Osteoblast (primary cell): Measurements from ENCODE around the gene CCDC86. TPM values are rescaled to one million over a fixed set of nuclear protein-coding genes. Genes with fewer than 3 reads are reported as not detected.

Source experiments
- DNase-seq: peaks from one replicate; pipeline ENCODE4 v3.0.0; 2011; ENCODE audit warnings: low spot score, mixed read lengths; ENCODE audit not compliant: insufficient read length; ENCODE audit errors: missing footprints
- H2AFZ ChIP-seq: 2 replicates; pipeline ENCODE4 v1.6.0; 2011; ENCODE audit warnings: mild to moderate bottlenecking, low read length
- H3K27ac ChIP-seq: 2 replicates; pipeline ENCODE4 v1.5.1; 2011; ENCODE audit warnings: mild to moderate bottlenecking, low read depth, low read length, moderate library complexity
- H3K27me3 ChIP-seq: 2 replicates; pipeline ENCODE4 v1.6.0; 2012; ENCODE audit warnings: mild to moderate bottlenecking, control low read depth, inconsistent platforms, low read length, moderate library complexity; ENCODE audit not compliant: insufficient read depth
- H3K36me3 ChIP-seq: 2 replicates; pipeline ENCODE4 v1.5.1; 2011; ENCODE audit warnings: mild to moderate bottlenecking, low read length, control low read depth, moderate library complexity; ENCODE audit not compliant: insufficient read depth
- H3K4me1 ChIP-seq: 2 replicates; pipeline ENCODE4 v1.5.1; 2011; ENCODE audit warnings: mild to moderate bottlenecking, low read length, control low read depth, moderate library complexity; ENCODE audit not compliant: insufficient read depth
- H3K4me2 ChIP-seq: 2 replicates; pipeline ENCODE4 v1.6.0; 2011; ENCODE audit warnings: mild to moderate bottlenecking, low read length; ENCODE audit not compliant: insufficient read depth
- H3K4me3 ChIP-seq: fragments of 200-600 bp; sonication (generic); 3 replicates; pipeline ENCODE4 v1.5.1; 2012; ENCODE audit warnings: mild to moderate bottlenecking, low read length, inconsistent platforms; ENCODE audit not compliant: insufficient read depth
- H3K79me2 ChIP-seq: 2 replicates; pipeline ENCODE4 v1.6.0; 2012; ENCODE audit warnings: mild to moderate bottlenecking, low read length, control low read depth, inconsistent platforms; ENCODE audit not compliant: insufficient read depth
- H3K9me3 ChIP-seq: 2 replicates; pipeline ENCODE4 v1.5.1; 2011; ENCODE audit warnings: low read depth, low read length, control low read depth
- H4K20me1 ChIP-seq: 2 replicates; pipeline ENCODE4 v1.6.0; 2012; ENCODE audit warnings: mild to moderate bottlenecking, low read length, control low read depth; ENCODE audit not compliant: insufficient read depth
- total RNA-seq: library from RNA; depleted of rRNA; stranded (reverse); fragments of >200 nt; gene quantifications from 2 replicates; pipeline ENCODE4 v1.2.3, GENCODE V29; 2012
- TF ChIP-seq, protein P1 (sequence below): IDR thresholded peaks from 2 replicates; pipeline ENCODE4 v1.5.1; 2011; ENCODE audit warnings: mild to moderate bottlenecking, low read depth, low read length, moderate library complexity; ENCODE audit errors: extremely low read depth

The CCDC86 gene
- total RNA-seq, 1 donor, result 6.2 TPM

GRCh38 chr11:60874421-60875365 lies 32.8 kb downstream of the CCDC86 start:
- Histone ChIP-seq H2AFZ (no peak overlapping the region), H3K36me3 (no peaks in the 10 kb centered on the region), H3K9me3 (no peaks in the 10 kb centered on the region), H4K20me1 (no peaks in the 10 kb centered on the region), H3K27me3 (peaks cover 6% of the 10 kb centered on the region), H3K4me2 (no peak overlapping the region), H3K79me2 (no peaks in the 10 kb centered on the region), H3K4me3 (no peak overlapping the region), H3K27ac (no peak overlapping the region), H3K4me1 (peaks cover 27% of the 10 kb centered on the region)
- TF ChIP-seq, protein P1, sequence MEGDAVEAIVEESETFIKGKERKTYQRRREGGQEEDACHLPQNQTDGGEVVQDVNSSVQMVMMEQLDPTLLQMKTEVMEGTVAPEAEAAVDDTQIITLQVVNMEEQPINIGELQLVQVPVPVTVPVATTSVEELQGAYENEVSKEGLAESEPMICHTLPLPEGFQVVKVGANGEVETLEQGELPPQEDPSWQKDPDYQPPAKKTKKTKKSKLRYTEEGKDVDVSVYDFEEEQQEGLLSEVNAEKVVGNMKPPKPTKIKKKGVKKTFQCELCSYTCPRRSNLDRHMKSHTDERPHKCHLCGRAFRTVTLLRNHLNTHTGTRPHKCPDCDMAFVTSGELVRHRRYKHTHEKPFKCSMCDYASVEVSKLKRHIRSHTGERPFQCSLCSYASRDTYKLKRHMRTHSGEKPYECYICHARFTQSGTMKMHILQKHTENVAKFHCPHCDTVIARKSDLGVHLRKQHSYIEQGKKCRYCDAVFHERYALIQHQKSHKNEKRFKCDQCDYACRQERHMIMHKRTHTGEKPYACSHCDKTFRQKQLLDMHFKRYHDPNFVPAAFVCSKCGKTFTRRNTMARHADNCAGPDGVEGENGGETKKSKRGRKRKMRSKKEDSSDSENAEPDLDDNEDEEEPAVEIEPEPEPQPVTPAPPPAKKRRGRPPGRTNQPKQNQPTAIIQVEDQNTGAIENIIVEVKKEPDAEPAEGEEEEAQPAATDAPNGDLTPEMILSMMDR, result no peak
- DNase-seq, result no peak

GRCh38 chr11:60875366-60876167 lies 33.7 kb downstream of the CCDC86 start:
- no peak for DNase-seq
- Histone ChIP-seq H3K27me3 (peaks cover under 1% of the 10 kb centered on the region), H4K20me1 (no peaks in the 10 kb centered on the region), H2AFZ (no peak overlapping the region), H3K27ac (no peak overlapping the region), H3K79me2 (no peaks in the 10 kb centered on the region), H3K9me3 (no peaks in the 10 kb centered on the region), H3K4me3 (no peak overlapping the region), H3K36me3 (no peaks in the 10 kb centered on the region), H3K4me2 (no peak overlapping the region), H3K4me1 (peaks cover 27% of the 10 kb centered on the region)
- TF ChIP-seq, protein P1, result no peak

DNA sequence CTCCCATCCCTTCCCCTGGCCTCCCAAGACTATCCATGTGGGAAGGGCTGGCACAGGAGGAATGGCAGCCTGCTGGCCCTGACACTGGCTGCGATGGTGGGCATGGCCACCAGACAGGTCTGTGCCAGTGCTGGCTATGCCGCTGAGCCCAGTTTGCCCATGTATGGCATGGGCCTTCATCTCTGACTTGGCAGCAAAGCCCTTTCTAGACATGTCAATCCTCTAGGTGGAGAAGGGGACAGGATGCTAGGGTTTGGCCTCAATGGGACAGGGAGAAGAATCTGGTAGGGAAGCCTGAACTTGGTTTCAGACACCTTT lies 34.2 kb downstream of the CCDC86 start:
- H3K27ac ChIP-seq, result no peak overlapping the region
- no peak for DNase-seq
- H3K36me3 ChIP-seq, result no peaks in the 10 kb centered on the region
- no peaks in the 10 kb centered on the region for H3K79me2 ChIP-seq
- H3K9me3 ChIP-seq, result no peaks in the 10 kb centered on the region
- H3K4me2 ChIP-seq, result no peak overlapping the region
- H2AFZ ChIP-seq, result no peak overlapping the region
- no peaks in the 10 kb centered on the region for H4K20me1 ChIP-seq
- no peak overlapping the region for H3K4me3 ChIP-seq
- H3K27me3 ChIP-seq, result no peaks in the 10 kb centered on the region
- TF ChIP-seq, protein P1, result no peak
- peaks cover 26% of the 10 kb centered on the region for H3K4me1 ChIP-seq
